T-cell (primary cell): ENCODE data around the gene ANKHD1. TPM values are rescaled to one million over a fixed set of nuclear protein-coding genes. Genes with fewer than 3 reads are reported as not detected.
A peak's percentile ranks its signal among the peaks of the same experiment; 100 is the strongest.

Experiments used
- ATAC-seq, 4 experiments: fragments of 200-7000 bp in 3 of 4; fragments of 150-1000 bp in 1 of 4; cut with Tn5 transposase; replicated peaks in 1 of 4; 1 replicate in 3 of 4; 2 replicates in 1 of 4; pipeline ENCODE4 v1.10.0; 2021; ENCODE audit warnings: moderate library complexity in 3 of 4, mild to moderate bottlenecking in 2 of 4, moderate number of reproducible peaks in 1 of 4
- CTCF ChIA-PET, 2 donors: fragments of 300-600 bp; sonication (Branson Sonifier 250); formaldehyde crosslinking; loops; one replicate each; lab custom pipeline; 2022; ENCODE audit warnings: antibody characterized with exemption in 2 of 2; lab: Charles Lee
- POLR2A ChIA-PET, 2 donors: fragments of 300-600 bp; sonication (Branson Sonifier 250); formaldehyde crosslinking; loops; one replicate each; lab custom pipeline; 2022; ENCODE audit warnings: antibody characterized with exemption in 2 of 2; lab: Charles Lee
- DNase-seq, 35 experiments: peaks; one replicate each; pipeline versions ENCODE4 v3.0.0 to v3.0.0-alpha.2; 2013 to 2023
- H3K27ac ChIP-seq: one replicate; pipeline ENCODE4 v1.5.1; 2013; ENCODE audit warnings: low read length
- H3K27me3 ChIP-seq, 2 experiments: replicated peaks in 1 of 2; 1 replicate in 1 of 2; 2 replicates in 1 of 2; pipeline versions ENCODE4 v1.6.1 to v1.7.0; 2013; ENCODE audit warnings: low read length in 1 of 2, mixed read lengths in 1 of 2; ENCODE audit not compliant: control insufficient read depth in 2 of 2, insufficient read depth in 2 of 2; ENCODE audit errors: extremely low read depth in 1 of 2
- H3K36me3 ChIP-seq, 2 donors: 1 replicate in 1 of 2; 2 replicates in 1 of 2; pipeline versions ENCODE4 v1.6.1 to v1.7.0; 2013; ENCODE audit warnings: low read length in 1 of 2; ENCODE audit not compliant: control insufficient read depth in 2 of 2, insufficient read depth in 1 of 2; ENCODE audit errors: extremely low read depth in 1 of 2
- H3K4me1 ChIP-seq, 2 experiments: 1 replicate in 1 of 2; 2 replicates in 1 of 2; pipeline versions ENCODE4 v1.6.1 to v1.7.0; 2013; ENCODE audit warnings: low read length in 2 of 2, mixed read lengths in 1 of 2; ENCODE audit not compliant: insufficient read depth in 2 of 2, control insufficient read depth in 1 of 2; ENCODE audit errors: extremely low read depth in 1 of 2
- H3K4me3 ChIP-seq, 2 donors: 1 replicate in 1 of 2; 2 replicates in 1 of 2; pipeline versions ENCODE4 v1.5.1 to v1.7.0; 2013; ENCODE audit warnings: mild to moderate bottlenecking in 2 of 2, low read length in 1 of 2, moderate library complexity in 1 of 2; ENCODE audit not compliant: control insufficient read depth in 1 of 2; ENCODE audit errors: extremely low read depth in 1 of 2
- H3K9me3 ChIP-seq: 2 replicates; pipeline ENCODE4 v1.7.0; 2013
- H3K27ac Mint-ChIP-seq, 2 donors: one replicate each; pipeline ENCODE4 v1.8.0; 2020 to 2021; ENCODE audit warnings: mild to moderate bottlenecking in 2 of 2, mixed read lengths in 2 of 2
- H3K27me3 Mint-ChIP-seq, 2 donors: one replicate each; pipeline ENCODE4 v1.8.0; 2021 to 2022; ENCODE audit warnings: mixed read lengths in 2 of 2
- H3K36me3 Mint-ChIP-seq: one replicate; pipeline ENCODE4 v1.8.0; 2021; ENCODE audit warnings: mixed read lengths
- H3K4me1 Mint-ChIP-seq, 3 donors: one replicate each; pipeline ENCODE4 v1.8.0; 2020 to 2022; ENCODE audit warnings: mixed read lengths in 3 of 3, mild to moderate bottlenecking in 1 of 3
- H3K4me3 Mint-ChIP-seq, 3 donors: one replicate each; pipeline ENCODE4 v1.8.0; 2020 to 2022; ENCODE audit warnings: mild to moderate bottlenecking in 3 of 3, mixed read lengths in 3 of 3, moderate library complexity in 3 of 3
- H3K9me3 Mint-ChIP-seq, 3 donors: one replicate each; pipeline ENCODE4 v1.8.0; 2020 to 2022; ENCODE audit warnings: mixed read lengths in 3 of 3
- WGBS: methylation state at CpG from one replicate; pipeline ENCODE4 v1.1.5; 2013; ENCODE audit warnings: missing lambda C conversion rate; ENCODE audit not compliant: insufficient coverage; 5-methylcytosine and 5-hydroxymethylcytosine counted together
- total RNA-seq, 35 experiments: library from RNA in 6 of 35; stranded (reverse) in 6 of 35; fragments of 120-200 nt in 1 of 35; gene quantifications; one replicate each; pipeline versions ENCODE4 v1.2.1 to v1.2.4 and lab custom pipeline; 2013 to 2026

The ANKHD1 gene
- total RNA-seq, 5 donors from 2014 or later (not counting 1 experiment from before 2014, with no cell fraction given) = 184 to 220 (median 203) TPM

DNA sequence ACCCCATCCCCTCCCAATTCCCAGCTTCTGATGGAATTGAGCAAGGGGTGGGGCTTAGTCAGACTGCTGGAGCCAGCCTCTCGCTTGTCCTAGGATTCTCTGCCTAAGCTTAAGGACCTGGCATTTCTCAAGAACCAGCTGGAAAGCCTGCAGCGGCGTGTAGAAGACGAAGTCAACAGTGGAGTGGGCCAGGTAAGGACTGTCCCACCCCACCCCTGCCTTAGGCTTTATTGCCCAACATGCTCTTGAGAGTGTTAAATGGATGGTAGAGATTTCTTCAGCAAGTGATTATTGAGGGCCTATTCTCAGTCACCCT, 164.1 kb downstream of the ANKHD1 start:
- ATAC-seq (no peak), DNase-seq (no peak)
- peaks cover 11 to 45% of the 10 kb centered on the region in 2 donors for H3K36me3 ChIP-seq
- peak overlapping the region; percentile 83 for H3K27ac ChIP-seq
- CTCF ChIA-PET = interaction anchor here in 1 of 2 donors (0.6 to 1.2 kb wide), 3 partner anchors 21 to 145 kb away, joined by 3 to 4 read pairs (median 3); no protein-coding TSS in a partner anchor
- Mint-ChIP-seq H3K36me3 (peaks cover 27% of the 10 kb centered on the region), H3K27me3 (no peaks in the 10 kb centered on the region), H3K4me1 (peaks cover 71 to 83% (median 76%) of the 10 kb centered on the region in 3 donors), H3K9me3 (no peaks in the 10 kb centered on the region), H3K27ac (peak overlapping the region; percentile 96 to 99), H3K4me3 (peak overlapping the region; percentile 90 to 98 (median 94))
- peaks cover 13 to 53% of the 10 kb centered on the region in 2 experiments for H3K4me1 ChIP-seq
- POLR2A ChIA-PET = interaction anchor here in 1 of 2 donors (0.6 kb wide), 1 partner anchor 61 kb away, joined by 4 read pairs; no protein-coding TSS in a partner anchor
- H3K4me3 ChIP-seq = no peak overlapping the region
- no peaks in the 10 kb centered on the region for H3K9me3 ChIP-seq
- WGBS = 100% methylated on average over 1 of the region's 4 CpGs
- no peaks in the 10 kb centered on the region for H3K27me3 ChIP-seq

- Histone ChIP-seq H3K4me3 (no peak overlapping the region), H3K36me3 (peaks cover 11 to 41% of the 10 kb centered on the region in 2 donors), H3K4me1 (peaks cover 13 to 53% of the 10 kb centered on the region in 2 experiments), H3K27ac (no peak overlapping the region), H3K9me3 (no peaks in the 10 kb centered on the region), H3K27me3 (no peaks in the 10 kb centered on the region)
- no peak for ATAC-seq
- Mint-ChIP-seq H3K27ac (no peak overlapping the region), H3K27me3 (no peaks in the 10 kb centered on the region), H3K4me1 (peaks cover 67 to 81% (median 74%) of the 10 kb centered on the region in 3 donors), H3K4me3 (peak overlapping the region in 2 of 3 donors; percentile 21 to 41), H3K9me3 (no peaks in the 10 kb centered on the region), H3K36me3 (peaks cover 18% of the 10 kb centered on the region)
- WGBS = 87% methylated on average over 4 of the region's 5 CpGs
- no peak for DNase-seq
- ChIA-PET POLR2A (no interaction called here), CTCF (no interaction called here)
Measured at GRCh38 chr5:140566665-140567064, 165.0 kb downstream of the ANKHD1 start.

- ChIA-PET CTCF (no interaction called here), POLR2A (no interaction called here)
- no peak for DNase-seq
- H3K27me3 Mint-ChIP-seq = no peaks in the 10 kb centered on the region
- 96% methylated on average over 18 of the region's 22 CpGs for WGBS
- Histone ChIP-seq H3K4me3 (no peak overlapping the region), H3K27me3 (no peaks in the 10 kb centered on the region), H3K27ac (no peak overlapping the region), H3K36me3 (peaks cover 11 to 35% of the 10 kb centered on the region in 2 donors), H3K9me3 (no peaks in the 10 kb centered on the region), H3K4me1 (peaks cover 13 to 53% of the 10 kb centered on the region in 2 experiments)
- H3K4me1 Mint-ChIP-seq = peaks cover 67 to 79% (median 71%) of the 10 kb centered on the region in 3 donors
- no peaks in the 10 kb centered on the region for H3K9me3 Mint-ChIP-seq
- ATAC-seq = no peak
- peak overlapping the region in 2 of 3 donors; percentile 21 to 41 for H3K4me3 Mint-ChIP-seq
- H3K27ac Mint-ChIP-seq = peak overlapping the region; percentile 24 to 48
- H3K36me3 Mint-ChIP-seq = peaks cover 18% of the 10 kb centered on the region
Measured at GRCh38 chr5:140567136-140567818, 165.6 kb downstream of the ANKHD1 start.

GRCh38 chr5:140567871-140568270, 166.2 kb downstream of the ANKHD1 start:
- WGBS = 95% methylated on average over 10 of the region's 13 CpGs
- Mint-ChIP-seq H3K27ac (peak overlapping the region; percentile 25 to 99), H3K9me3 (no peaks in the 10 kb centered on the region), H3K36me3 (peaks cover 18% of the 10 kb centered on the region), H3K27me3 (no peaks in the 10 kb centered on the region), H3K4me1 (peaks cover 61 to 74% (median 67%) of the 10 kb centered on the region in 3 donors), H3K4me3 (peak overlapping the region in 2 of 3 donors; percentile 21 to 75)
- CTCF ChIA-PET = no interaction called here
- Histone ChIP-seq H3K27me3 (no peaks in the 10 kb centered on the region), H3K4me1 (peaks cover 13 to 53% of the 10 kb centered on the region in 2 experiments), H3K27ac (no peak overlapping the region), H3K4me3 (no peak overlapping the region), H3K9me3 (no peaks in the 10 kb centered on the region), H3K36me3 (peaks cover 11 to 35% of the 10 kb centered on the region in 2 donors)
- POLR2A ChIA-PET = no interaction called here
- ATAC-seq (no peak), DNase-seq (no peak)

DNA sequence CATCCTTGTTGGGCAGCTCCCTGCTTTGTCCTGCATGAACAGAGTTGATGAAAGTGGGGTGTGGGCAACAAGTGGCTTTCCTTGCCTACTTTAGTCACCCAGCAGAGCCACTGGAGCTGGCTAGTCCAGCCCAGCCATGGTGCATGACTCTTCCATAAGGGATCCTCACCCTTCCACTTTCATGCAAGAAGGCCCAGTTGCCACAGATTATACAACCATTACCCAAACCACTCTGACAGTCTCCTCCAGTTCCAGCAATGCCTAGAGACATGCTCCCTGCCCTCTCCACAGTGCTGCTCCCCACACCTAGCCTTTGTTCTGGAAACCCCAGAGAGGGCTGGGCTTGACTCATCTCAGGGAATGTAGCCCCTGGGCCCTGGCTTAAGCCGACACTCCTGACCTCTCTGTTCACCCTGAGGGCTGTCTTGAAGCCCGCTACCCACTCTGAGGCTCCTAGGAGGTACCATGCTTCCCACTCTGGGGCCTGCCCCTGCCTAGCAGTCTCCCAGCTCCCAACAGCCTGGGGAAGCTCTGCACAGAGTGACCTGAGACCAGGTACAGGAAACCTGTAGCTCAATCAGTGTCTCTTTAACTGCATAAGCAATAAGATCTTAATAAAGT, 166.9 kb downstream of the ANKHD1 start:
- Mint-ChIP-seq H3K36me3 (peaks cover 21% of the 10 kb centered on the region), H3K27ac (peak overlapping the region; percentile 98 to 99), H3K4me1 (peaks cover 54 to 67% (median 60%) of the 10 kb centered on the region in 3 donors), H3K27me3 (no peaks in the 10 kb centered on the region), H3K9me3 (no peaks in the 10 kb centered on the region), H3K4me3 (peak overlapping the region; percentile 67 to 75 (median 70))
- DNase-seq (no peak), ATAC-seq (no peak)
- Histone ChIP-seq H3K9me3 (no peaks in the 10 kb centered on the region), H3K27ac (peak overlapping the region; percentile 87), H3K36me3 (peaks cover 11 to 35% of the 10 kb centered on the region in 2 donors), H3K4me3 (no peak overlapping the region), H3K4me1 (peaks cover 9 to 50% of the 10 kb centered on the region in 2 experiments), H3K27me3 (no peaks in the 10 kb centered on the region)
- ChIA-PET POLR2A (interaction anchor here in 1 of 2 donors (0.6 to 0.7 kb wide), 2 partner anchors 162 to 168 kb away, joined by 3 read pairs; no protein-coding TSS in a partner anchor), CTCF (interaction anchor here (1.0 to 1.4 kb wide), 2 partner anchors 21 to 67 kb away, joined by 4 read pairs; no protein-coding TSS in a partner anchor)
- 96% methylated on average over 2 of the region's 2 CpGs for WGBS

DNA sequence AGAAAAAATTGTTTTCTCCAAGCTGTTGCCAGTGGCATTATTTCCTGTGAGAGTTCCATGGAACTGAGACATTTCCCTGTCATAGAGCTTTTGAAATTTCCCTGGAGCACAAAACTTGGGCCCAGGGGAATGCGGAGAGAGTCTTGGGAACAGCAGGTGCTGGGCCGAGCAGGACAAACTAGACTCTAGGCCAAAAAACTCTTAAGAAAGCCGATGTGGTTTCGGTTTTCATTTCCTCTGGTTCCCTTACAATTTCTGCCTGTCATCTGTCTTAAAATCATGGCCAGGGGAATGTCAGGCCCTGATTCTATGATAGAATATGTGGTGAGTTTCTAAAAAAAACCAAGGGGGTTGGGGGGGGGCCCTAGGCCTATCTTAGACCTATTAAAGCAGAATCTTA, 167.6 kb downstream of the ANKHD1 start:
- WGBS = 28% methylated on average over 2 of the region's 4 CpGs
- ATAC-seq (no peak), DNase-seq (peak in 1 of 35 experiments; percentile 60)
- H3K27ac Mint-ChIP-seq = peak overlapping the region; percentile 98 to 99
- Histone ChIP-seq H3K36me3 (peaks cover 11 to 35% of the 10 kb centered on the region in 2 donors), H3K9me3 (no peaks in the 10 kb centered on the region), H3K4me3 (no peak overlapping the region), H3K4me1 (peaks cover 5 to 44% of the 10 kb centered on the region in 2 experiments), H3K27me3 (no peaks in the 10 kb centered on the region), H3K27ac (peak overlapping the region; percentile 87)
- peaks cover 51 to 62% (median 54%) of the 10 kb centered on the region in 3 donors for H3K4me1 Mint-ChIP-seq
- ChIA-PET POLR2A (interaction anchor here (0.6 kb wide), 2 partner anchors 69 to 363 kb away, joined by 4 to 6 read pairs; no protein-coding TSS in a partner anchor), CTCF (interaction anchor here (0.8 to 1.4 kb wide), 4 partner anchors 21 to 66 kb away, joined by 3 to 9 read pairs (median 4); partner anchors contain the start of gene EIF4EBP3 (in 1 of the 2))
- no peaks in the 10 kb centered on the region for H3K27me3 Mint-ChIP-seq
- peak overlapping the region; percentile 67 to 75 (median 70) for H3K4me3 Mint-ChIP-seq
- no peaks in the 10 kb centered on the region for H3K9me3 Mint-ChIP-seq
- peaks cover 25% of the 10 kb centered on the region for H3K36me3 Mint-ChIP-seq
